H9 (cell line): Measurements from ENCODE around the gene ARHGAP26. TPM values are rescaled to one million over a fixed set of nuclear protein-coding genes. Genes with fewer than 3 reads are reported as not detected.

Experiments used
- DNase-seq: peaks from one replicate; pipeline ENCODE4 v3.0.0-alpha.2; 2017
- H2AFZ ChIP-seq: one replicate; pipeline ENCODE4 v1.6.1; 2013; ENCODE audit warnings: mild to moderate bottlenecking, low read length, control low read depth, moderate library complexity
- H2AK5ac ChIP-seq: 2 replicates; pipeline ENCODE4 v1.6.1; 2013; ENCODE audit warnings: low read length, control low read depth, mixed read lengths; ENCODE audit not compliant: insufficient read length
- H2BK120ac ChIP-seq: one replicate; pipeline ENCODE4 v1.6.1; 2013; ENCODE audit warnings: low read depth, mild to moderate bottlenecking, low read length, control low read depth, inconsistent platforms; ENCODE audit not compliant: poor library complexity, severe bottlenecking
- H2BK12ac ChIP-seq: 2 replicates; pipeline ENCODE4 v1.6.1; 2013; ENCODE audit warnings: low read length, control low read depth, mixed read lengths, low read depth; ENCODE audit not compliant: insufficient read length
- H2BK15ac ChIP-seq: 2 replicates; pipeline ENCODE4 v1.6.1; 2013; ENCODE audit warnings: low read depth, low read length, control low read depth
- H2BK20ac ChIP-seq: one replicate; pipeline ENCODE4 v1.6.1; 2013; ENCODE audit warnings: low read depth, mild to moderate bottlenecking, low read length, control low read depth, inconsistent platforms; ENCODE audit not compliant: poor library complexity, severe bottlenecking
- H2BK5ac ChIP-seq: 2 replicates; pipeline ENCODE4 v1.6.1; 2013; ENCODE audit warnings: low read length, control low read depth, mixed read lengths; ENCODE audit not compliant: insufficient read length
- H3K14ac ChIP-seq: 2 replicates; pipeline ENCODE4 v1.6.1; 2013; ENCODE audit warnings: low read length, control low read depth; ENCODE audit not compliant: insufficient read depth
- H3K18ac ChIP-seq: 2 replicates; pipeline ENCODE4 v1.6.1; 2013; ENCODE audit warnings: low read depth, mild to moderate bottlenecking, mixed read lengths, low read length, control low read depth; ENCODE audit not compliant: insufficient read length
- H3K23ac ChIP-seq: 2 replicates; pipeline ENCODE4 v1.6.1; 2013; ENCODE audit warnings: low read length, control low read depth, mixed read lengths, low read depth; ENCODE audit not compliant: insufficient read length
- H3K23me2 ChIP-seq: 2 replicates; pipeline ENCODE4 v1.6.1; 2013; ENCODE audit warnings: low read depth, mild to moderate bottlenecking, mixed read lengths, low read length, control low read depth; ENCODE audit not compliant: insufficient read length, poor library complexity, severe bottlenecking
- H3K27ac ChIP-seq: 2 replicates; pipeline ENCODE4 v1.5.1; 2013; ENCODE audit warnings: low read length, control low read depth, mixed read lengths, low read depth; ENCODE audit not compliant: insufficient read length
- H3K27me3 ChIP-seq: 2 replicates; pipeline ENCODE4 v1.6.1; 2013; ENCODE audit warnings: low read length, control low read depth, inconsistent platforms; ENCODE audit not compliant: insufficient read depth
- H3K4ac ChIP-seq: 2 replicates; pipeline ENCODE4 v1.6.1; 2013; ENCODE audit warnings: low read depth, mild to moderate bottlenecking, control low read depth, inconsistent platforms, low read length, moderate library complexity
- H3K4me1 ChIP-seq: 2 replicates; pipeline ENCODE4 v1.6.1; 2013; ENCODE audit warnings: low read length, control low read depth, inconsistent platforms; ENCODE audit not compliant: insufficient read depth
- H3K4me2 ChIP-seq: 2 replicates; pipeline ENCODE4 v1.6.1; 2013; ENCODE audit warnings: low read length, control low read depth, mixed read lengths; ENCODE audit not compliant: insufficient read length, insufficient read depth
- H3K56ac ChIP-seq: 2 replicates; pipeline ENCODE4 v1.6.1; 2013; ENCODE audit warnings: low read depth, mild to moderate bottlenecking, mixed read lengths, low read length, control low read depth; ENCODE audit not compliant: insufficient read length
- H3K79me1 ChIP-seq: 2 replicates; pipeline ENCODE4 v1.6.1; 2013; ENCODE audit warnings: low read depth, mild to moderate bottlenecking, moderate library complexity, low read length, control low read depth, inconsistent platforms; ENCODE audit not compliant: insufficient read depth, poor library complexity, severe bottlenecking
- H3K79me2 ChIP-seq: 2 replicates; pipeline ENCODE4 v1.6.1; 2013; ENCODE audit warnings: low read length, control low read depth, inconsistent platforms; ENCODE audit not compliant: insufficient read depth
- H3K9ac ChIP-seq: 2 replicates; pipeline ENCODE4 v1.6.1; 2013; ENCODE audit warnings: low read length, control low read depth, mixed read lengths; ENCODE audit not compliant: insufficient read length; ENCODE audit errors: extremely low read depth
- H3K9me3 ChIP-seq: one replicate; pipeline ENCODE4 v1.6.1; 2013; ENCODE audit warnings: low read depth, low read length, inconsistent platforms; ENCODE audit not compliant: control insufficient read depth
- H3T11ph ChIP-seq: one replicate; pipeline ENCODE4 v1.6.1; 2013; ENCODE audit warnings: mild to moderate bottlenecking, low read length, control low read depth, inconsistent platforms
- H4K20me1 ChIP-seq: one replicate; pipeline ENCODE4 v1.6.1; 2013; ENCODE audit not compliant: control insufficient read depth, insufficient read length, insufficient read depth
- H4K5ac ChIP-seq: 2 replicates; pipeline ENCODE4 v1.6.1; 2013; ENCODE audit warnings: low read depth, mild to moderate bottlenecking, mixed read lengths, low read length, control low read depth; ENCODE audit not compliant: insufficient read length
- H4K8ac ChIP-seq: replicated peaks from 2 replicates; pipeline ENCODE4 v1.6.1; 2013; ENCODE audit warnings: low read length, control low read depth, mixed read lengths, low read depth; ENCODE audit not compliant: insufficient read length
- H4K91ac ChIP-seq: 2 replicates; pipeline ENCODE4 v1.6.1; 2013; ENCODE audit warnings: low read depth, mild to moderate bottlenecking, moderate library complexity, mixed read lengths, low read length, control low read depth; ENCODE audit not compliant: insufficient read length
- H3K27ac Mint-ChIP-seq, 3 experiments: 2 replicates in 2 of 3; 3 replicates in 1 of 3; pipeline ENCODE4 v1.8.0; 2020 to 2021; ENCODE audit warnings: mixed read lengths in 3 of 3, mild to moderate bottlenecking in 1 of 3, moderate library complexity in 1 of 3
- H3K27me3 Mint-ChIP-seq: 2 replicates; pipeline ENCODE4 v1.8.0; 2021; ENCODE audit warnings: low read depth, mild to moderate bottlenecking, moderate library complexity, mixed read lengths
- H3K36me3 Mint-ChIP-seq, 3 experiments: 2 replicates in 2 of 3; 3 replicates in 1 of 3; pipeline ENCODE4 v1.8.0; 2020 to 2021; ENCODE audit warnings: low read depth in 3 of 3, mixed read lengths in 3 of 3; ENCODE audit not compliant: insufficient read depth in 1 of 3
- H3K4me1 Mint-ChIP-seq, 2 experiments: 2 replicates each; pipeline ENCODE4 v1.8.0; 2020; ENCODE audit warnings: mixed read lengths in 2 of 2
- H3K4me3 Mint-ChIP-seq, 2 experiments: 2 replicates in 1 of 2; 3 replicates in 1 of 2; pipeline ENCODE4 v1.8.0; 2020 to 2021; ENCODE audit warnings: mild to moderate bottlenecking in 2 of 2, mixed read lengths in 2 of 2, moderate library complexity in 1 of 2
- H3K9me3 Mint-ChIP-seq, 2 experiments: 2 replicates in 1 of 2; 3 replicates in 1 of 2; pipeline ENCODE4 v1.8.0; 2020; ENCODE audit warnings: mild to moderate bottlenecking in 2 of 2, mixed read lengths in 2 of 2, moderate library complexity in 1 of 2
- WGBS: extraction: QIAGEN DNeasy Blood & Tissue Kit; methylation state at CpG from one replicate; pipeline ENCODE4 v1.1.7; 2013; ENCODE audit warnings: missing lambda C conversion rate, low lambda C conversion rate, mixed read lengths; ENCODE audit not compliant: insufficient read length; ENCODE audit errors: extremely low coverage; 5-methylcytosine and 5-hydroxymethylcytosine counted together
- total RNA-seq: library from RNA; stranded (reverse); gene quantifications from 2 replicates; pipeline ENCODE4 v1.2.1, GENCODE V29; 2021
- TF ChIP-seq, protein P1 (sequence below): fragments of 200-600 bp; sonication (generic); conservative IDR thresholded peaks from 3 replicates; pipeline ENCODE4 v1.8.0; 2021; ENCODE audit warnings: antibody characterized with exemption, mild to moderate bottlenecking

Gene ARHGAP26
- total RNA-seq, 1 experiment from 2014 or later, result 13.8 TPM

DNA sequence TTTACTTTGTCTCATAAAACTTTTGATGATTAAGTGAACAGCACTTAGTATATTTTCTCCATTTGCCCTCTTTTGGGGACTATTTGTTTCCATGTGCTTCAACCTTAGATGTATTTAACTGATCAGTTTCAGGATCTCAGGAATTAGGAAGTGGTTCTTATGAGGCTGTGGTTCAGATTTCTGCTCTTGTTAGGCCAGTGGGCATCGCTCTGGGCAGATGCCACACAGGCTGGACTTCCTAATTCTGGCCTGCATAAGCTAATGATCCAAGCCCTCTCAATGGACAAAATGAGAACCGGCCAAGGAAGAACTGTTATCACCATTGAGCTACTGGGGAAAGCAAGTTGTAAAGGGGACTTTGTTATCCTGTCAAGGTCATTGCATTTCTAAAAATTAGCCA is 6.9 kb downstream of the ARHGAP26 start:
- no peak overlapping the region for H2BK20ac ChIP-seq
- no peak overlapping the region for H4K8ac ChIP-seq
- no peaks in the 10 kb centered on the region for H3K79me1 ChIP-seq
- H2AK5ac ChIP-seq, result no peak overlapping the region
- H3K56ac ChIP-seq, result no peak overlapping the region
- H4K20me1 ChIP-seq, result no peaks in the 10 kb centered on the region
- H3K23ac ChIP-seq, result no peak overlapping the region
- no peaks in the 10 kb centered on the region for H3K27me3 ChIP-seq
- no peak for DNase-seq
- Mint-ChIP-seq H3K27ac (no peak overlapping the region; a peak in 1 of 7 replicates), H3K4me1 (peaks cover 24 to 31% of the 10 kb centered on the region in 2 experiments), H3K9me3 (no peaks in the 10 kb centered on the region), H3K4me3 (no peak overlapping the region), H3K36me3 (no peaks in the 10 kb centered on the region), H3K27me3 (peaks cover 8% of the 10 kb centered on the region)
- H3K4me2 ChIP-seq, result no peak overlapping the region
- no peaks in the 10 kb centered on the region for H3K23me2 ChIP-seq
- H2BK15ac ChIP-seq, result no peak overlapping the region
- H2BK120ac ChIP-seq, result no peak overlapping the region
- no peak overlapping the region for H4K91ac ChIP-seq
- H3K9ac ChIP-seq, result no peak overlapping the region
- no CpG with 5 or more reads among the region's 2 CpGs for WGBS
- H3K79me2 ChIP-seq, result peaks cover 5% of the 10 kb centered on the region; the same call in 1 of the 2 replicates
- no peak overlapping the region for H3T11ph ChIP-seq
- H2AFZ ChIP-seq, result no peak overlapping the region
- H4K5ac ChIP-seq, result no peak overlapping the region
- no peak overlapping the region for H2BK5ac ChIP-seq
- H3K14ac ChIP-seq, result no peak overlapping the region
- no peaks in the 10 kb centered on the region for H3K9me3 ChIP-seq
- H3K27ac ChIP-seq, result no peak overlapping the region
- H3K4me1 ChIP-seq, result peaks cover 1% of the 10 kb centered on the region; the same call in 1 of the 2 replicates
- no peak overlapping the region for H3K18ac ChIP-seq
- H2BK12ac ChIP-seq, result no peak overlapping the region
- H3K4ac ChIP-seq, result no peak overlapping the region
- TF ChIP-seq, protein P1, sequence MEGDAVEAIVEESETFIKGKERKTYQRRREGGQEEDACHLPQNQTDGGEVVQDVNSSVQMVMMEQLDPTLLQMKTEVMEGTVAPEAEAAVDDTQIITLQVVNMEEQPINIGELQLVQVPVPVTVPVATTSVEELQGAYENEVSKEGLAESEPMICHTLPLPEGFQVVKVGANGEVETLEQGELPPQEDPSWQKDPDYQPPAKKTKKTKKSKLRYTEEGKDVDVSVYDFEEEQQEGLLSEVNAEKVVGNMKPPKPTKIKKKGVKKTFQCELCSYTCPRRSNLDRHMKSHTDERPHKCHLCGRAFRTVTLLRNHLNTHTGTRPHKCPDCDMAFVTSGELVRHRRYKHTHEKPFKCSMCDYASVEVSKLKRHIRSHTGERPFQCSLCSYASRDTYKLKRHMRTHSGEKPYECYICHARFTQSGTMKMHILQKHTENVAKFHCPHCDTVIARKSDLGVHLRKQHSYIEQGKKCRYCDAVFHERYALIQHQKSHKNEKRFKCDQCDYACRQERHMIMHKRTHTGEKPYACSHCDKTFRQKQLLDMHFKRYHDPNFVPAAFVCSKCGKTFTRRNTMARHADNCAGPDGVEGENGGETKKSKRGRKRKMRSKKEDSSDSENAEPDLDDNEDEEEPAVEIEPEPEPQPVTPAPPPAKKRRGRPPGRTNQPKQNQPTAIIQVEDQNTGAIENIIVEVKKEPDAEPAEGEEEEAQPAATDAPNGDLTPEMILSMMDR, result no peak
